Heart right ventricle (tissue), 16 donors: ENCODE measurements around the gene HIVEP2. TPM values are rescaled to one million over a fixed set of nuclear protein-coding genes. Genes with fewer than 3 reads are reported as not detected.

Source experiments
- ATAC-seq, 8 donors: fragments of 200-7000 bp; cut with Tn5 transposase; one replicate each; pipeline ENCODE4 v1.9.1; 2020; ENCODE audit warnings: mild to moderate bottlenecking in 8 of 8, moderate library complexity in 8 of 8, moderate number of reproducible peaks in 1 of 8
- DNase-seq, 2 donors: peaks; one replicate each; pipeline ENCODE4 v3.0.0-alpha.2; 2020
- H3K27ac ChIP-seq, 10 donors: fragments of 200-600 bp; sonication (generic) in 2 of 10; one replicate each; pipeline versions ENCODE4 v1.5.0 to v1.8.0; 2020 to 2022; ENCODE audit warnings: mild to moderate bottlenecking in 3 of 10
- H3K27me3 ChIP-seq, 7 donors: fragments of 200-600 bp; one replicate each; pipeline ENCODE4 v1.8.0; 2021 to 2022; ENCODE audit warnings: mild to moderate bottlenecking in 2 of 7
- H3K36me3 ChIP-seq, 9 donors: fragments of 200-600 bp; sonication (generic) in 1 of 9; one replicate each; pipeline versions ENCODE4 v1.5.0 to v1.8.0; 2020 to 2022; ENCODE audit warnings: mild to moderate bottlenecking in 2 of 9
- H3K4me1 ChIP-seq, 9 donors: fragments of 200-600 bp; sonication (generic) in 1 of 9; one replicate each; pipeline versions ENCODE4 v1.5.0 to v1.8.0; 2020 to 2022; ENCODE audit warnings: mild to moderate bottlenecking in 4 of 9
- H3K4me3 ChIP-seq, 10 donors: fragments of 200-600 bp; sonication (generic) in 2 of 10; one replicate each; pipeline versions ENCODE4 v1.5.0 to v1.8.0; 2020 to 2022; ENCODE audit warnings: mild to moderate bottlenecking in 7 of 10, moderate library complexity in 2 of 10
- H3K9me3 ChIP-seq, 11 donors: fragments of 200-600 bp in 10 of 11; sonication (generic) in 2 of 11; one replicate each; pipeline versions ENCODE4 v1.5.0 to v1.8.0; 2013 to 2022; ENCODE audit warnings: mild to moderate bottlenecking in 2 of 11, control low read depth in 1 of 11, moderate library complexity in 1 of 11
- CTCF ChIP-seq, 9 donors: fragments of 200-600 bp; sonication (generic) in 2 of 9; IDR thresholded peaks; one replicate each; pipeline versions ENCODE4 v1.5.0 to v1.8.0; 2021 to 2022; ENCODE audit warnings: antibody characterized with exemption in 9 of 9, mild to moderate bottlenecking in 5 of 9, moderate library complexity in 1 of 9
- WGBS, 2 donors: extraction: QIAGEN DNeasy Blood & Tissue Kit; methylation state at CpG; one replicate each; pipeline ENCODE4 v1.1.7; 2013; ENCODE audit warnings: inconsistent platforms in 1 of 2; 5-methylcytosine and 5-hydroxymethylcytosine counted together
- intact Hi-C, 10 donors: fragments of 100-400 bp; cut with DNase I; formaldehyde crosslinking; loops; one replicate each; pipeline versions ENCODE4 v1.11.1 to v1.14.2; 2022
- polyA plus RNA-seq, 2 donors: library from polyadenylated mRNA; stranded (reverse); fragments of 200-250 nt; gene quantifications; one replicate each; pipeline ENCODE4 v1.2.3, GENCODE V29; 2013
- total RNA-seq, 10 donors: library from RNA; stranded (reverse); fragmentation: NEBNext Ultra II Directional in 3 of 10; extraction: Animal tissue kit (Norgen Biotek cat#: 25700) in 3 of 10; gene quantifications; one replicate each; pipeline versions ENCODE4 v1.2.1 to v1.2.4, GENCODE V29; 2021 to 2023
- donor health status: Arrhythmogenic right ventricular cardiomyopathy.
- donor health status: ischemic (EF 13 %, LVEDD 7.1; RV severe dilation, severe dysfunction).
- donor health status: healthy with polysubstance abuse.
- donor health status: DM: no; HTN: yes; CAD: no.
- donor health status: DM: no; HTN: no; CAD: no.
- donor health status: ischemic (EF 25% LVEDD 6.9; RV normal size, moderate dysfunction).
- donor health status: ischemic (EF 25% LVEDD 5.7; RV mildly dilated, moderate dysfunction).
- donor health status: healthy.
- donor health status: DM: yes; HTN: yes; CAD: no.
- donor health status: Ischemic cardiomyopathy.
- donor health status: ischemic (EF 35%, LVEDD 5.7; RV mildly dilated, moderate dysfunction).
- donor health status: nonischemic (EF 11% LVEDD 7.7; RV severe dilation, severe dysfunction).
- donor health status: DM: yes; HTN: yes; CAD: no.
- donor health status: PGD.
- donor health status: ischemic (EF 29% LVEDD 5.4; RV normal size, mild dysfunction).
- donor health status: nonischemic (EF 23%, LVEDD 6.1; RV moderate dilation, normal function).

Gene HIVEP2
- total and polyA plus RNA-seq, 12 donors: 2.1 to 31.6 (median 21.2) TPM

DNA sequence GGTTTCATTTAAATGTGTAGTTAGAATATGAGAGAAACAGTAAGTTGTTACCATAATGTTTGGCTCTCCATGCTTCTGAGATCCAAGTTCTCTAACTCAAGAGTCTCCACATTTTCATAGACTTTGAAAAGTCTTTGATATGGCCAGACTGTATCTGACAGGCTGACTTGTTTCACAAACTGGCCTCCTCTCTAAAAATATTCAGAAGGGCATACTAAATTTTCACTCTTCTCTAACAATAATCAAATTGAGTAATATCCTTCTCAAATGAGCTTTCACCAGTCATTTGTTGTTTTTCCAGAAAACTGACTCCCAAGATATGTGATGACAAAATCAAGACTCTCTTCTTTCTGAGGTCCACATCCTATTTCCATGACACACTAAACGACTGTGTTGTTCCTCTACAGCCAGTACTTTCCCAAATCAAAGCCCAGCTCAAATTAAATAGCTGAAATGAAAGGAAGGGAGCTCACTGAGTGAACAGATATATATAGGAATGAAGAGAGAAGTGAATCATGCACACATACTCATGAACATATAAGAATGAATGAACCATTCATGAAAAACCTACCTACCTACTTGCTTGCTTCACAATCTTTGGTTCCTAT, 15.1 kb downstream of the HIVEP2 start:
- Histone ChIP-seq H3K27ac (no peak overlapping the region), H3K27me3 (no peaks in the 10 kb centered on the region), H3K9me3 (no peaks in the 10 kb centered on the region), H3K4me3 (no peak overlapping the region), H3K4me1 (peaks cover 4 to 80% (median 57%) of the 10 kb centered on the region in 9 donors), H3K36me3 (no peaks in the 10 kb centered on the region)
- no peak for TF ChIP-seq CTCF (IDR thresholded peaks at IDR 0.05)
- ATAC-seq (no peak), DNase-seq (no peak)
- intact Hi-C loops: loop anchor here in 4 of 10 donors (5.0 kb wide), 3 partner anchors 33 to 103 kb away; no protein-coding TSS in a partner anchor
- WGBS, 2 donors: 58 to 59% methylated on average over 1 of the region's 1 CpG

DNA sequence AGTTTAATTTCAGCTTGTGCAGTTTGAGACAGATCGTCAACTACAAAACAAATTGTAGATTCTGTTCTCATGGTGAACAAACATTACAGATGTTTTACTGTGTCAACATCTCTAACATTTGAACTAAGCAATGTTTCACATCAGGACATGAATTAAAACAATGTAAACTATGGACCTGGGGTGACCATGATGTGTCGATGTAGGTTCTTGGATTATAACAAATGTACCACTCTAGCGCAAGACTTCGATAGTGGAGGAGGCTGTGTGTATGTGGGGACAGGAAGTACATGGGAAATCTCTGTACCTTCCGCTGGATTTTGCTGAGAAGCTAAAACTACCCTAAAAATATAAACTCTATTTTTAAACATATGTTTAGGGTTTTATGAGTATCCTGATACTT, 17.1 kb downstream of the HIVEP2 start:
- no peak for TF ChIP-seq CTCF (IDR thresholded peaks at IDR 0.05)
- Histone ChIP-seq H3K4me3 (peak overlapping the region in 6 of 10 donors; percentile 65 to 76 (median 68)), H3K36me3 (no peaks in the 10 kb centered on the region), H3K27ac (peak overlapping the region in 9 of 10 donors; percentile 95 to 98 (median 97)), H3K4me1 (peaks cover 0 to 61% (median 37%) of the 10 kb centered on the region in 9 donors), H3K9me3 (no peaks in the 10 kb centered on the region), H3K27me3 (no peaks in the 10 kb centered on the region)
- WGBS, 2 donors: 49 to 62% methylated on average over 5 of the region's 5 CpGs
- intact Hi-C loops: loop anchor here in 6 of 10 donors (2.0 to 5.0 kb wide), 4 partner anchors 17 to 101 kb away; partner anchors contain the start of gene HIVEP2 (in 3 of the 6)
- no peak for DNase-seq
- ATAC-seq: no peak

- Histone ChIP-seq H3K36me3 (no peaks in the 10 kb centered on the region), H3K4me3 (peak overlapping the region; percentile 55 to 76 (median 66)), H3K27me3 (no peaks in the 10 kb centered on the region), H3K4me1 (peaks cover 0 to 54% (median 31%) of the 10 kb centered on the region in 9 donors), H3K9me3 (no peaks in the 10 kb centered on the region), H3K27ac (peak overlapping the region; percentile 94 to 98 (median 96))
- no peak for TF ChIP-seq CTCF (IDR thresholded peaks at IDR 0.05)
- ATAC-seq (peak in 3 of 8 donors; percentile 5 to 26 (median 18)), DNase-seq (no peak)
- intact Hi-C loops: loop anchor here in 6 of 10 donors (2.0 to 5.0 kb wide), 4 partner anchors 18 to 100 kb away; partner anchors contain the start of gene HIVEP2 (in 3 of the 6)
- WGBS, 2 donors: 0 to 1% methylated on average over 7 of the region's 7 CpGs
Measured at GRCh38 chr6:142927271-142927580, 17.8 kb downstream of the HIVEP2 start.

GRCh38 chr6:142926494-142927270, 18.3 kb downstream of the HIVEP2 start:
- Histone ChIP-seq H3K4me1 (peaks cover 0 to 54% (median 29%) of the 10 kb centered on the region in 9 donors), H3K9me3 (no peaks in the 10 kb centered on the region), H3K4me3 (peak overlapping the region; percentile 55 to 76 (median 66)), H3K27ac (peak overlapping the region; percentile 94 to 98 (median 96)), H3K36me3 (no peaks in the 10 kb centered on the region), H3K27me3 (no peaks in the 10 kb centered on the region)
- TF ChIP-seq CTCF (IDR thresholded peaks at IDR 0.05): peak in 1 of 9 donors; percentile 8
- intact Hi-C loops: loop anchor here in 6 of 10 donors (2.0 to 5.0 kb wide), 4 partner anchors 18 to 99 kb away; partner anchors contain the start of gene HIVEP2 (in 3 of the 6)
- WGBS, 2 donors: 1% methylated on average over 55 to 75 of the region's 75 CpGs
- ATAC-seq (peak; percentile 90 to 96 (median 93)), DNase-seq (peak; percentile 88 to 94)
